Left renal cortex interstitium (tissue), 4 donors: ENCODE measurements around the gene STARD4. TPM values are rescaled to one million over a fixed set of nuclear protein-coding genes. Genes with fewer than 3 reads are reported as not detected.
A peak's percentile ranks its signal among the peaks of the same experiment; 100 is the strongest.

Experiments used
- DNase-seq, 4 donors: peaks; one replicate each; pipeline ENCODE4 v3.0.0-alpha.2; 2013; ENCODE audit warnings: low read depth in 4 of 4, low spot score in 2 of 4, missing footprints in 1 of 4
- polyA plus RNA-seq, 4 donors: library from polyadenylated mRNA; unstranded; fragments of 120-200 nt; gene quantifications; one replicate each; pipeline ENCODE4 v1.2.1, GENCODE V29; 2013; ENCODE audit not compliant: insufficient read length in 4 of 4

Gene STARD4
- polyA plus RNA-seq, 4 donors, result 21.0 to 31.0 (median 23.0) TPM

DNA sequence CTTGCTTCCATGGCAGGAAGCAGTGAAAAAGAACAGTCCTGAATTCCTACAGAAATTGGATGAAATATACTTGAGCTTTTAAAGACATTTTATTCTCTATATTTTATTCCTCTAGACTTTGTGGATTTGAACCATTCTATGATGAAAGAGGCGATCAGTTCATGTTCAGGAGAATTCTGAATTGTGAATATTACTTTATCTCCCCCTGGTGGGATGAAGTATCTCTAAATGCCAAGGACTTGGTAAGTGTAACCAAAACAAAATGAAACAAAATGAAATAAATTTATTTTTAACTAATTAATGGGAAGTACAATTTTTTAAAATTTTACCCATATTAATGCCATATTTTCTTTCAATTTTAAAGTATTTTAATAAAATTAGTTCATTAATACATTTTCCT, 34.1 kb downstream of the STARD4 start:
- DNase-seq, result no peak

DNA sequence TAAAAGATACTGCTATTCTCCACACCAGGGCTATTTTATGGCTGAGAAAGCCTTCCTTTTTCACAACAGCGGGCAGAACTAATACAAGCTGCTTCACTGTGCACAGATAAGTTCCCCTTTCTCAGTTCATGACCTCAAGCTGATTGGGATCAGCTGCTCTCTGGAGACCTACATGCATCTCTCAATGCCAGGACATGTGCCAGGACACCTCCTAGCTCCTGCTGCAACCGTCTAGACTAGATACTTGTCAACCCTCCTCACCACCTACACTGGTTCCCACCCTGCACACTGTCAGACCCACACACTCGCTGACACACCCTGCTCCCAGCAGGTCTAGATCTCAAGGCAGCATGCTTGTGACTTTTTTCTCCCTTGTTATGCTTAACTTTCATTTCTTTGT, 39.8 kb downstream of the STARD4 start:
- DNase-seq, result no peak

DNA sequence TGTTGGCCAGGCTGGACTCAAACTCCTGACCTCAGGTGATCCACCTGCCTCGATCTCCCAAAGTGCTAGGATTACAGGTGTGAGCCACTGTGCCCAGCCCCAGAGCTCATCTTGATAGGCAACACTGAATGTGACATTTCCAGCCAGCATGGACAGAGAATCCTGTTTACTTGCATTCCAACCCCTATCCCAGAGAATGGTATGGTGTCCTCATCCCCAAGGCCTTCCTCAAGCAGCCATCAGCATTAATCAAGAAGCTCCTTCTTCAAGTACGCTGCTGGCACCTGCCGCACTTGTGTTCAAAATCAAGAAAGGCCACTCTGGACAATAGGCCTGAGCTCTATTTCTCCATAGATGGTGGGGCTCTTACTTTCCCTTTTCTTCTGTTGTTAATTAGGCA, 40.2 kb downstream of the STARD4 start:
- DNase-seq, result no peak

DNA sequence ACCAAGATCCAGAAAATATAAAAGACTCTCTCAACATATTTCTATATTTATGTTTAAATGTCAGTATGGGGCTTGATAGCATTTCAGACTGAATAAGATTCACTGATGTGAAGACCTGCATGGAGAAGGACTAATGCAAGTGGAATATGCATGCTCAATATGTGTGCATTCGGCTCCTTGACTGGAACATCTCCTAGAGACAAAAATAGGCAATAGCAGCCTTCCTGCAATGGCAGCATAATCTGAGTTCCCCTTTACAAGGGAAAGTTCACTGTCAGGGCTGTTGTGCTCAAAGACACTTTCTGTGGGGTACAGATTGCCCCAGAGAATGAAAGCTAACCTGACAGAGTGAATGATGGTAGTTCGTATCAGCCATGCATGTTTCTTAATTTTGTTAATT, 42.4 kb downstream of the STARD4 start:
- DNase-seq, result no peak

DNA sequence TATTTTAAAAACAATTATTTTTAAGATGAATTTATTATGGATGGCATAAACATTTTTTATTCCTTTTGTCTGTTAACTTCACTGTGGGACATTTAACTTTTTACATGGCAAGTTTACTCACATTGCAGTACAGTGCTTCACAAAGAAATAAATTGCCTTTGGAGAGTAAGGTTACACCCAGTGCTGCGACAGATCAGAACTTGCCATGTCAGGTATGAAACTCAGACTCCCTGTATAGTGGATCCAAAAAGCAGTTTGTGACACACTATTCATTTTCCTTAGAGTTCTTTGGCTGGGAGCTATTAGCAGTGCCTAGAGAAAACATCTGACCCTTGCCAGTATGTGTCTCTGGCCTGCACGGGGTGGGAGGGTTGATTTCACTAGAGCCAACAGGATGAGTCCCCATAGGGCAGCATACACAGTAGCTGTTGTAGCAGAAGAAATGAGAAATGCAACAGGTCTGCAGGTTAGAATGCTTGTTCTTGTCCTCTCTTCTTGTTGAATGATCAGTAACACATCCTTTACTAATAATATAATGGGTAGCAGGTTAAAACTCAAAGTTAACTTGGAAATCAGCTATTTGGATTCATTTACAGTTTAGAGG, 42.9 kb downstream of the STARD4 start:
- DNase-seq, result no peak

DNA sequence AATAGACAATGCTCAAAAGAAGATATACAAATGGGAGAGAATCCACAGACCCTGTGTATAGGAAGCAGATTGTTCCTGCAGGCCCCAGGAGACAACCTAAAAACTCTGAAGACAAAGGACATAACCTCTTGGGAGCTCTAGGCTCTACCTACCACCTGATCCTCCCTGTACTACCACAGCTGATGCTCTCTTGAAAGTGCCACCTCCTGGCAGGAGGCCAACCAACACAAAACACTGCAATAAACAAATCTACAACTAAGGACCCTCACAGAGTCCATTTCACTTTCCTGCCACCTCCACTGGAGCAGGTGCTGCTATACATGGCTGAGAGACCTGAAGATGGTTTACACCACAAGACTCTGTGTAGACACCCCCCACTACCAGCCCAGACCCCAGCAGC, 49.0 kb downstream of the STARD4 start:
- DNase-seq, result no peak

DNA sequence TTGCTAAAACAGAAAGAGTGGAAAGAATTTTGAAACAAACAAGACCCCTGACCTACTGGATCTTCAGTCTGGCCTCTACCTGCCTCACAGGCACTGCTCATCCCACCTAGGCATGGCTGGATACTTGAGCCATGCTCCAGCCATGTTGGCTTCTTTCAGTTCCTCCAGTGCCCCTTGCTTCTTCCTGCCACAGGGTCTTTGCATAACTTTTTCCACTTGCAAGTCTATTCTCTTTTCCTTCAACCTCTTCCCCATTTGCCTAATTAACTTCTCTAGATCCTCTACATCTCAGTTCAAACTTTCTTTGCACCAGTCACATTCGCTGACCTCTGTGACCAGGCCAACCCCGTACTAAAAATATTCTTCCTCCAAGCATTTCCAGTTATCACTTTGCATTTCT, 50.4 kb downstream of the STARD4 start:
- DNase-seq, result no peak

DNA sequence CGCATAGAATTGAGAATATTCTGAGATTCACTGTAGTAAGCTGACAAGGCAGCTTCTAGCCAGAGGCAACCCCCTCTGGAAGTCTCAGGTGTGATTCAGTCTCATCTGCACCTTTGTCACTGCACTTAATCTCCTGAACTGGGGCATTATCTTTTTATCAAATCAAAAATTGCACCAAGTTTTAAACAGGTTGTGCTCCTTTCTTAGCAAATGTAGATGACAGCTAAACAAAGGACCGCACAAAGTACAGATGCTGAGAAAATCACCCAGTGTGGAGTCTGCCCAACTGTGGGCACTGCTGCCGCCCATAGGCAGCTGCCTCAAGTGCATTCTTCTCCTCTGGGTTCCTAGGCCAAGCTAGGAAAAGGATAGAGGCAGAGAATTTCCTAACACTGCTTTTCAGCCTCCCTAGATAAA, 51.1 kb downstream of the STARD4 start:
- DNase-seq, result no peak

DNA sequence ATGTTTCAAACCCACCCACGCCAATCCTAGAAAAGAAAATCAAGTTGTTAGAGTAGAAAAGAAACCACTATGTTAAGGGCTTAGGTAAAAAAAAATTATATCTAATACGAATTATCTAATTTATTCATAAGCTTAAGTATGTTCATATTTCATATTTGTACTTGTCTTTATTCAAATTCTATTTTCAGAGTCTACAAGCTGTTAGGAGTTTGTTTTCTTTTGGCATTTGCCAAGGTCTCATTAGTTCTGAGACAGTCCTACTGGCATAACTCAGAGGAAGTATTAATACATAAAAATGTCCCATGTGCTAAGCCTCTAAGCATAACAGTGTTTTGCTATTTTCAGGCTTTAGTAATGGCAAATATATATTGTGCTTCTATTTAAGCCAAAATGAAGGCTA, 57.6 kb downstream of the STARD4 start:
- peak in 1 of 4 donors; percentile 11 for DNase-seq

DNA sequence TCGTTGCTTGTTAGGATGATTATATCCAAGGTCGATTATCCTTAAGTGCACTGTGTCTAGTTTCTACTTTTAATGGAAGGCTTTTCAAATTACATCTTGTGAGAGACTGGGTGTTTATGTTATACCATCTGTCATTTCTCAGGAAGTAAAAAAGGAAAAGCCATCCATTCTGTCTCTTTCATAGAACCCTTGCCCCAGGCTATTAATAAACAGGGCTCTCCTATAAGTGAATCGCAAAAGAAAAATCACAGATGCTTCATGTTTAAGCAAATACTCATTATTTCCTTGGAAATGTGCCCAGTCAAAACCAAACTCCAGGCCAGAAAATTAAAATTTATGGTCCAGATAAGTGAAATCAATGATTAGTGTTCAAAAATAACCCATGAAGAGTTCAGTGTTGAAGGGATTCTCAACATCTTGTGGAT, 58.1 kb downstream of the STARD4 start:
- peak in 1 of 4 donors; percentile 11 for DNase-seq

DNA sequence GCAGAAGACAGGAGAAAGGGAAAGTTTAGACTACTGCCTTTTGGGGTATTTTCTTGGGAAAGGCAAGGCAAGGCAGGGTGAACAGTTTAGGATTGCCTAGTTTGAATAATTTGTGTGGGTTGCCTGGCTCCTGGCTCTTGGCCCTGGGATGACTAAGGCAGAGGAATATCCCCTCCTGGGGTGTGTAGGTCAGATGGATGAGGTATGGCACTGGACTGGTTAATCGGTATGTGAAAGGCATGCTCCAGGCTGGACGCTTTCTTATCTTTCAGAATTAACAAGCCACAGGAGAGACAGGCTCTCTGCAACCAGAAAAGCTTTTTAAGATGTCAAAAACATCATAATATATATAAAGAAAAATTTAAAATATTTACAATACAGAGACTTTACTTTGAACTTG, 58.6 kb downstream of the STARD4 start:
- no peak for DNase-seq

DNA sequence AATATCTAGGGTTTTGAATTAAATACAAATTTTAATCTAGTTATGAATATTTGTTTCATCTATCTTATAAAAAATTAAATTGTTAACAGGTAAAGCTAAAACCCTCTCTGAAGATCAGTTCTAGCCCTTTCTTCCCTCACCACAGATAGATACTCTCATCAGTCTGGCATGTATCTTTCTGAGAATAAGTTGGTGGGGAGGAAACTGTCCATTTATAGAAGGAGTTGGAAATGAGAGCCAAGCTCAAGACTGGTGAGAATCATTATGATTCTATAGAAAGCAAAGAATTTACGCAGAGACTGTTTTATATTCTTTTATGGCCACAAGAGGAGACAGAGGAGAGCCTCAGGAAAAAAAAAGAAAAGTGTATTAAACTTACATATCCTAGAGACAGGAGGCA, 59.0 kb downstream of the STARD4 start:
- DNase-seq, result no peak

DNA sequence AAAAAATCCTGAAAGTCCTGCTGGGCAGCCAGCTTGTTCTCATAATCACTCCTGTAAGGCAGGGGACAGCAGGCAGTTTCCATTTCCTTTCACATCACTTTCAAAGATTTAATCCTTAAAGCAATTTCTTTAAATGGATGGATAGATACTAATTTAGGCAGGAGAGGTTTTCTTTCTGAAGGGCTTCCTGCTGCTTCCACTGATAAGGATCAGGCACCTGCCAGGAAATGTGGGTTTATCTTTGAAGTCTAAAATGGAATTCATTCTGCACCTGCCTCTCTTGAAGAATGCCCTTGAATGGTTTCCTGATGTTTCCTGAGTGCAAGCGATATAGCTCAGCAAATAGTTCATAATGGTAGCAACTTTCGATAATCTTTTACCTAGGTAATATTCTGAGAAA, 64.5 kb downstream of the STARD4 start:
- DNase-seq, result no peak

DNA sequence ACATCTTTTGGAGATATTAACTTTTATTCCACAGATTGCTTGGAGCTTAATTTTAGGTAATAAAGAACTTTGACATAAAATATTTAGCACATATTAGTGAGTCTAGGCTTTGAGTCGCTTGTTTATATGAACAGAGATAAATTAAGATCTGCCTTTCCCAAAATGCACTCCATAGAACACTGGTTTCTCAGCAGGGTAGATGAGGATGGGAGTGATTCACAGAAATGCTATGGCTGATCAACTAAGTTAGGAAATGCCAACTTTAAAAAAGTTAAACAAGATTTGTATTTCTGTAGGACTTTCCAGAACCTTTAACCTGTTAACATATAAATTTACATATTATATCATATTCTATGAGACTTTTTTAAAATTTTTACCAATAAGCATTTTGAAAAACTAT, 65.2 kb downstream of the STARD4 start:
- DNase-seq, result no peak

Other genes with a start within 250 kb of the STARD4 start
- 100 to 1,000 TPM; 746 to 854 (median 787) TPM for gene NREP, start 244.7 kb upstream of the STARD4 start, polyA plus RNA-seq